Embryonic facial prominence (tissue), 1 donor: ENCODE measurements around the gene LDHAL6B.

Experiments
- DNase-seq: peaks from one replicate; pipeline ENCODE4 v3.0.0-alpha.2; 2016; ENCODE audit errors: extremely low spot score

LDHAL6B gene

DNA sequence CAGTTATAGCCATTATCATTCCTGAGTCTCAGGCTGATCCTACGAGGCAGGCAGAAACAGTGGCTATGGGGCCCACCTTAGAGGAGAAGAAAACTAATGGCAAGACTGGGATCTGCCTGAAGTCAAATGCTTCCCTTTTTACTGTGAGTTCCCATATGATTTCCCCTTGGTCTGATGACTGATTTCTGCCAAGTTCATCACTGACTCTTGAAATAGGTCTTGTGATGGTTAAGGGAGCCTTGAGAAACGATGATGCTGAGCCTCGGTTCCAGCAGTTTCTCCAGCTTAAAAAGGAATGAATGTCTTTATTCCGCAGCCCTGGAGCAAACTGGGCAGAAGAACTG is 29.4 kb upstream of the LDHAL6B start:
- no peak for DNase-seq

DNA sequence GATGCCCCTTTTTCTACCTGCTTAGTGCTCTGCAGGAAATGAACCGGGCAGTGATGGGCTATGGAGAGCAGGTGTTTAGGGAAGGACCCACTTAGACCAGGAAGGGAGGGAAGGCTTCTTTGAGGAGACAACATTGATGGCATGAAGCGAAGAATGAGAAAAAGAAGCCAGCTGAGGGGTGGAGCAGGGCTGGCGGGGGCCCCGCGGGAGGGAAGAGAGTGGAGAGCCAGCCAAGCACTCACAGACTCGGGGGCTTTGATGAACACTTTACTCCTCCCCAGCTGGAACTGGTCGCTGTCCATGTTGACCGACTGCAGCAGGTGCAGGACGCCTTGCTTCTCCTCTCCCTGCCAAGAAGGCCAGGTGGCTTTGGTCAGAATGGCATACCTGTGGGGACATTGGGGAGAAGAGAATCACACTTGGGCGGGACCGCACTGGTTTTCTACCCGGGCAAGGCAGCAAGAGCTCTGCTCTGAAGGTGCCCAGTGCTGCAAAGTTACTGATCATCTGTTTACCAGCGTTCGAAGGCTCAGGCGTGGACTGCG is 28.4 kb upstream of the LDHAL6B start:
- no peak for DNase-seq

DNA sequence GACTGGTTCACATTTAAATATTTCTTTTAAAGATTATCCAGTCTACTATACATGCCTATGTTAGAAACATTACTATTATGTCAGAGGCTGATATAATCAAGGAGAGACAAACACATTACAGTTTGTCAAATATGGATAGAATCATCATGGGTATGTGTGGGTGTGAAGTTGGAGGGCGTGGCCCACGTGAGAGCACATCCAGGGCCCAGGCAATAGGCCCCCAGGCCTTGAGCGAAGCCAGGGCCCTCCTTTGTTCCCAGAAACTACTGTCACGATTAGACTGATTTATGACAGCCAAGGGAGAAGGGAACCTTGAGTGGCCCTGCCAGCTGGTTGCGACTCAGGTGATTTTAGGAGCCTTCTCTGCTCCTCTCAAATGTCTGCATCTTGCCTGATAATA is 26.9 kb upstream of the LDHAL6B start:
- no peak for DNase-seq

DNA sequence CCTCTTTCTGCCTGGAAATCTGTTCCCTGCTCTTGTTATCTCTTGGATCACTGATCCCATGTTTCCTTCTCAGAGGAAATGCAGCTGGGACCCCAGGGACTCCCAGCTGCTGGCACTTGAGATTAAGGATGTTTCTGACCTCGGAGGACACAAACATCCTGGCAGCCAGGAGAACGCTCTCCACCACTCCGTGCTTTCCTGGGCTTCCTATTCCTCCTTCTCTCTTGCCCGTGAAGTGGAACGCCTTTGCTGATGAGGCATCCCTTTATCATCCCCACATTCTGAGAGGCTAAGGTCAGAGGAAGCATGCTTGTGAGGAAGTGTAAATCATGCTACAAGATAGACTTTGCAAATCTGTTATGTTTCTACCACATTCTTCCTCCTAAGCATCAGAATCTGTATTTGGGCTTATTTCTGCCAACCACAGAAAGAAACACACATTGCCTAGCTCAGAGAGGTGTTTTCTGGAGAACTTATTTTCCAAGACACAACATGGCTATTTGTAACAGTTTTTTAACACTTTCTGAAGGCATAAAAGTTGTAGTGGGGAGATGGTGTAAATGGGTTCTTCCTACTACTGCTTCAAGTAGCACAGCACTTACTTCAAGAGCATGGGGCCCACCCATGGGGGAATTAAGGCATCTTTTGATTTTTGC is 25.6 kb upstream of the LDHAL6B start:
- DNase-seq, result no peak

DNA sequence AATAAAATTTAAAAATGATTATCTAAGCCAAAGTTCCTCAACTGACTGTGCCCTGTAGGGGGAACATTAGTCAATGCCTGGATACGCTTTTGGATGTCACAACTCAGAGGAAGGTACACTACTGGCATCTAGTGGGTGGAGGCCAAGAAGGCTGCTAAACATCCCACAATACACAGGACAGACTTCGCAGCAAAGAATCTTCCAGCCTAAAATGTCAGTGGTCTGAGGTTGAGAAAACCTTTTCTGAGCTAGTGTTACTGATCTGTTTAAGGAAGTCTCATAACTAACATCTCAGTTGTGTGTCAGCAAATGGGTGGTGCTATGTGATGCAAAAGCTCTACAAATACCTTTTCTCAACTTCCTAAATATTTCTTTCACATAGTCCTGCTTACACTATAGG is 20.9 kb upstream of the LDHAL6B start:
- DNase-seq, result no peak

DNA sequence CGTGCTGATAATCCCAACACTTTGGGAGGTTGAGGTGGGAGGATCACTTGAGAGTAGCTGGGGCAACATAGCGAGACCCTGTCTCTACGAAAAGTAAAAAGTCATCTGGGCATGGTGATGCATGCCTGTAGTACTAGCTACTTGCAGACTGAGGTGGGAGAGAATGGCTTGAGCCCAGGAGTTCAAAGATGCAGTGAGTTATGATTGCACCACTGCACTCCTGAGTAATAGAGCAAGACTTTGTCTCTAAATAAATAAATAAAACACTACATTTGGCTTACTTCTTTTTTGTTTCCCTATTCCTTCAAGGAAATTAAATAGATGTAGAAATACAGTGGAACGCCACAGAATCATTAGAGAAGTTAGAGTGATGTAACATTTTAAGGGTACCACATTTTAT is 20.1 kb upstream of the LDHAL6B start:
- no peak for DNase-seq

DNA sequence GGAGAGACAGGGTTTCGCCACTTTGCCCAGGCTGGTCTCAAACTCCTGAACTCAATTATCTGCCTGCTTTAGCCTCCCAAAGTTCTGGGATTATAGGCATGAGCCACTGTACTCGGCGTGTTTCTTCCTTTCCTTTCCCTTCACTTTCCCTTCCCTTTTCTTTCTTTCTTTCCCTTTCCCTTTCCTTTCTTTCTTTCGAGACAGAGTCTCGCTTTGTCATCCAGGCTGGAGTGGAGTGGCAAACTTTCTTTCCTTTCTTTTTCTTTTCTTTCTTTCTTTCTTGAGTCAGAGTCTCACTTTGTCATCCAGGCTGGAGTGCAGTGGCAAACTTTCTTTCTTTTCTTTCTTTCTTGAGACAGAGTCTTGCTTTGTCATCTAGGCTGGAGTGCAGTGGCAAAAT is 17.4 kb upstream of the LDHAL6B start:
- no peak for DNase-seq

DNA sequence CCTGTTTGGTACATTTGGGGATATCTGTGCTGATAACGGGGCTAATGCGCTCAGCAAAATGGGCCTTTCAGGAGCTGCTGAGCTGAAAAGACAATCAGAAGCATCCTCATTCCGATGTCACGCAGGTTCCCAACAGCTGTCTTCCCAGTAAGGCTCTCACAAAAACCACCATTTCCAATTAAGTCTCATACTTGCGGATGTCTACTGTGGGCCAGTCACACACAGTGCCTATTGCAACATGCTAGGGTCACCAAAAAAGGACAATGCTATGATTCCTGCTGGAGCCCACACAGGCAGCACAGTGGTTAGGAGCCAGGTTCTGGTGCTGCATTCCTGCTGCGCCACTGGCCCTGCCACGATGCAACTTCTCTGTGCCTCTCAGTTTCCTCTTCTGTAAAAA is 16.4 kb upstream of the LDHAL6B start:
- no peak for DNase-seq

DNA sequence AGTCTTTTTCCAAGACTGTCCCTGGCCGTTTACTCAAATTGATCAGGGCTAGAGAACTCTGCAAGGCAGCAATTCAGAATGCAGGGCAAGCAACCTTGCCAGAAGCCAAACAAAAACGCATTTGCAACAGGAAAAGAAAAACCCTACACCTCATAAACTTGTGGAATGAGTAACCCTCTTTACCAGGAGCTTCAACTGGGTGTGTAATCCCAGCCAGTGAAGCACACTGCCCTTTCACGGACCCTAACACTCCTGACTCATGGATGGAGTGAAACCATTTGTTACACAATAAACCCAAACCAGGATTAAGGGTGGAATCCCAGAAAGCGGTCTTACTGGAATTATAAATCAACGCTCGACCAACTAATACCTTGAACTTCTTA is 14.8 kb upstream of the LDHAL6B start:
- DNase-seq, result no peak

DNA sequence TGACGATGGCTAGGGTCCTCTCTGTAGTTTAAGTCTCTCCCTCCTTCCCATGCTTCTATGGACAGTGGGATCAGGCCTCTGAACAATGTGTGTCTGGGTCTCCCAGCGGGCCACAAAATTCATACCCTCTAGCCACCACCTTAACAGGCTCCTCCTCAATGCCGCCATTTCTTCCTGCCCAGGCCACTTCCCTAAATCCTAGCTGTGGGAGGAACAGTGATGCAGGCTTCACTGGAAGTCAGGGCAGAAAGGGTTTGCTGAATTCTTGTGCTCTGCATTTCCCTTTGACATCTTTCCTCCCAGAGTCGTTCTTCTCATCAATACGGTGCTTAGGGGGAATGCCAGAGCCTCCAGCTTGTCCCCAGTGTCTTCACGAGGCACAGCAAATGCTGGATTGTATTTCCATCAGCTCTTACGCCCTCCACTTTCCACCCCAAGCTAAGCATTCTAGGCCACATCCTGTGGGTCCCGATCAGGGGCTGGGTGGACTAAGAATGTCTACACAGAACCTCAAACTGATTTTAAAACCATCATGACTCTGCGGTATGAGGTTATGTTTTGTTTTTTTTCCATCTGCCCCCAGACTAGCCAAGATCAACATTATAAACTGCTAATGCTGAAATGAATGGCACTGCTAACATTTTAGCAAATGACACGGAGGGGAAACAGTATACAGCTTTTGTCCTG is 11.9 kb upstream of the LDHAL6B start:
- DNase-seq, result no peak

DNA sequence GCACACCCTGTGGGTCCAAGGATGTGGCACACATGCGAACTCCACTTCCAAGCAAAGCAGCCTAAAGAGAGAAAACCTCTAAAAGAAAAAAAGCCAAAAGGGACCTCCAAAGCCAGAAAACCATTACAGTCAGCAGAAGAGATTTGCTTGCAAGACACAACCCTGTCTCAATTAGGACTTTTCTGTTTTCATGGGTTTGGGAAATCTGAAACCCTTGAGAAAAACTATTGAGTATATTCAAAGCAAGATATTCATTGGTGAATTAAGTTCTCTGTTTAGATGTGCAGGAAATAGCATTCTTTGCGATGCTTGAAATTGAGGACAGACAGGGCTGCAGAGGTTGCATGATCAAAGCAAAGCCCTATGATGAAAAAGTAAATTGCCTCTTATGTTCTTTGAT is 10.2 kb upstream of the LDHAL6B start:
- DNase-seq, result no peak

DNA sequence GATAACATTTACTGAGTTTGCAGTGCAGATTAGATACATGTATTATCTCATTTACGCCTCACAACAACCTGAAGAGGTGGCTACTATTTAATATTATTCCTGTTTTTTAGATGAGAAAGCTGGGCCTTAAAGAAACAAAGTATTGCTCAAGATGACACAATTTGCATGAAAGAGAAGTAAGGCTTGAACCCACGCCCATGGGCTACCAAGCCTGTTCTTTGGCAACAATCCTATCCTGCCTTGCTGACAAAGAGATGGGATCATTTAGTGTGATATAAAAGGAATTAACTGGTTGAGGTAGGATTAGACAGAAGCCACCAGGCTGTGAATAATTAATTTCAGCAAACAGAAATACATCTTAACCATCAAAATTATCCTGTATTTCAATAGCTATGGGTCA is 9.2 kb upstream of the LDHAL6B start:
- no peak for DNase-seq

DNA sequence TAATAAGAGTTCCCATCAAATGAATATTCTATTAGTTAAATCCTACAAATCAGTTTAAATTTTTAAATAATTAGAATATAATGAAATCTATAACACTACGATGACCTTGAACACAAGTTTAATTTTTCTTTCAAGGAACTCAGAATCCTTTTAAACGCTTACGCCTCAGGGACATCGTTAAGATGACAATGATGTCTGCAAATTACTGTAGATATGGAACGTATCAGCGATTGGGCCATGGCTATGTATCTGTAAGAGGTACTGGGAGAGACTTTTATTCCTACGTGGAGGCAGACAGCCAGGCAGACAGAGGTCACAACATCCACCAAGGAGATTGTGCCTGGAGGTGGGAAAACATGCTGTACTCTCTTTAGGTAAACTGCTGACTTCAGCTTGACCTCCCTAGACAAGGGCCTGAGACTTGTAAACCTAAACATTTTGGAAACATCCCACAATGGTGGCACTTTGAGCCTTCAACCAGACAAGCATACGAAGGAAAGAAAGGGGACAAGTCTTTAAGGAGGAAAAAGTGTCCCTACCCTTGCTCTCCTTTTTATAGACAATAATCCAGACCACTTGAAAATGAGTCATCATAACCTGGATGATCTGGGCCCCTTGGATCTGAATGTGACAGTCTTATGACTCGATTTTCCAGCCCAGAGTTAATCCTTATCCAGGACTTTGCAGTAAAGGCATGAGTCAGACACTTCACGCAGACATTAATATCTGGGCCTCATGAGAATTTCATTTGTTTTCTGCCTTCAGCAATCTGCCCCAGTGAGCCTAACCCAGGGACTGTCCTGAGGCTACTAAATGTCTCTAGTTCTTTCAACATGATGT is 6.8 kb upstream of the LDHAL6B start:
- DNase-seq, result no peak

DNA sequence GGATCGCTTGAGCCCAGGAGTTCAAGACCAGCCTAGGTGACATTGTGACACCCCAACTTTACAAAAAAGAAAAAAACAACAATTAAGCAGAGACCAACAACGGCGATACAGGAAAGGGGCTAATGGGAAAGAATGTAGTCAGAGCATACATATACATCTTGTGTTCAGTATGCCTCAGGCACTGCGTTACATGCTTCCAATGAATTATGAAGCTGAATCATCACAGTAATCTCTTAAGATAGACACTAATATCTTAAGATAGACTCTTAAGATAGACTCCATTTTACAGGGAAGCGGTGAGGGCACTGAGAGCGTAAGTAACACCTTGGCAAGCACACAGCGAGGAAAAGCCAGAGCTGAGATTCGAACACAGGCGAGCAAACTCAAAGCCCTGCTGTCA is 6.1 kb upstream of the LDHAL6B start:
- no peak for DNase-seq

DNA sequence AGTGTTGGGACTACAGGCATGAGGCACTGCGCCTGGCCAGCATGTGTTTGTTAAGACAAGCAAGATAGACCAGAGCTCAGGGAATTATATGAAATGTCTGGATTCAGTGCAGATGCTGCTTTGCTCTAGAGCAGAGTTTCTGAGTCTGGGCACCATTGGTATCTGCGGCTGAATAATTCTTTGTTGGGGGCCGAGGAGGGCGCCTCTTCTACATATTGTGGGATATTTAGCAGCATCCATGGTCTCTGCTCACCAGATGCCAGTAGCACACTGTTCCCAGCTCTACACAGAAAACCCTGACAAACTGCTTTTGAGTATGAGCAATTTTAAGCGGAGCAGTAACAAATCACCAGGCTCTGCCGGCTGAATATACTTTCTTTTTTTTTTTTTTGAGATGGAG is 3.6 kb upstream of the LDHAL6B start:
- DNase-seq, result no peak

DNA sequence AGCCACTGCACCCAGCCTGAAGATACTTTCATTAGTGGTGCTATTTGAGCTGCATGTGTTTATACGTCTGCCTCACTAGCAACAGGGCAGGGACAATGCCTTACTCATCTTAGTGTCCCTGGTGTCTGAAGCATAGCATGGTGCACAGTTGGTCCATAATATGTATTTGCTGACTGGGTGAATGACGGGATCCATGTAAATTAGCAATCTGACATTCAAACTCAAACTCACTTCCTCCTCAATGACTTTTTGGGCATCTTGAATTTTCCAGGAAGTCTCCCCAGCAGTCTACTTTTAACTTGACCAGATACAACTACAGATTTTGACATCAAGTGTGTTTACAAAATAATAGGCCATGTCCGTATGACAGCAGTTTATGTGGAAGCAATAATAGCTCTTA is 3.0 kb upstream of the LDHAL6B start:
- no peak for DNase-seq

DNA sequence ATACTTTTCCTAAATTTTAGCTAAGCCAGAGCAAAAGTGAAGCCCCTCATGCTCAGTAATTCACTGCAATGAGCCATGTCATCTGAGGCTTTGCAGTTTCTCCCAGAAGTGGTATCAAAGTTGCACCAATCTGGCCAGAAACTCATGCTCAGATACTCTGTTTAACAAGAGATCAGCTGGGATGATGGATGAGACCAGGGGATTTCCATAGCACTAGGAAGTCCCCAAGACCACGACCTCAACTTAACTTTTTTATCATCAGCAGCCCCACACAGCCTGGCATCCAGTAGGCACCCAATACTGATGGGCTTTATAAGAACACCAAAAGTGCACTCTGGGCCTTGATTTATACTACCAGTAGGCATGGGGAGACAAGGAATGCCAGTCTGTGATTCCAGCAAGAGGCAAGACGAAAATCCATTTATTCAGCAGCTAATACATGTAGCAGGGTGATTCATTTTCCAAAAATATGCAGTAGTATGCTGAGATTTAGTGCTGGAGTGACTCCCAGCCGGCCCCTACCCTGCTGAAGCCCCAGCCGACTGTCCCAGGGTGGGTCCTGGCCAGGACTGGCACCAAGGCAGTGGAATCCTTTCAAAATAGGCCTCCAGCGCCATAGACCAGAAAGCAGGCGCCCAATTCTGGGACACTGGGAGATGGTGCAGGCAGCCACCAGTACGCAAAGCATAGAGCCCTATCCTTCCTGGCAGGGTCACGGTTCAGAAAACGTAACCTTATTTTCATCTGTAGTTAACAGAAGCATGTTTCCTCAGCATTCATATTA is 612 bp upstream of the LDHAL6B start:
- DNase-seq, result no peak

DNA sequence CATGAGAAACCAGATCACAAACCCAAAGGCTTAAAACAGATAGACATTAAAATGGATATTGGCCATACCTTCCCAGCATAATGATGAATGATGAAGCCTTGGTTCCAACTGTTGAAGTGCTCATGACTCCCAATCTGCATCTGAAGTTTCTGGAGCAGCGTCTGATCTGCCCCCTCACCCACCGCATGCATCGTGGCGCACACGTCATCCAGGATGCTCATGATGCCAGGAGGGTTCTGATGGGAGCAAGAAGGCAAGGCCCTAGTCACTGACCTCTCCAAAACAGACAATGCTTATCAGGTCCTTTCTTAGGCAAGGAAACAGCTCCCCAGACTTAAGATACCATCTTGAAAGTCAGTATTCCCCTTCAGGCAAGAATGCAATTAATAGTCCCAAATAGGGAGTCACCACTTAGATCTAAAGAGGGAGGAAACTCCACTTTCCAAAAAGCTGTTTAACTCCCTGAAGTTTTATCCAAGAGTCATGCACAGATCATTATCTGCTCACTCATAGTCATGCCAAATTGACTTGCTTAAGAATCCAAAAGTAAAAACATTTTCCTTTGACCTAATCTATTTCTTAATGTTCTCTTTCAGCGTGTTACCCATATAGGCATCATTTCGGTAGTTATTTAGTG is 2.1 kb downstream of the LDHAL6B start:
- DNase-seq, result no peak

DNA sequence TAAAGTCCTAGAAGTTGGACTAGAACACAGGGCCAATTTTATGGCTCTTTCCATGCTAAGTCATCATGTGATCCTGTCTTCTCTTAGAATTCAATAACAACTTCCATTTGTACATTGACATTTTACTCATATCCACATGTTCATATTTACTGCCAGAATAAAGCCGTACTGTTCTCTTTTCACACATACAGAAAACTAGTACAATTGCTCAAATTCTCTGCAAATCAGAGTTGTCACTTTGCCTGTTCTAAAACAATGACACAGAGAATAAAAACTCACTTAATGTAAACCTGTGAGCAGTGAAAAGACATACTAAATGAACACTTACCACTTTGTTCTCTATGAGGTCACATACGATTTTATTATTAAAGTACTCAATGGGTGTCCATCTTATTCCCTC is 3.5 kb downstream of the LDHAL6B start:
- DNase-seq, result no peak

DNA sequence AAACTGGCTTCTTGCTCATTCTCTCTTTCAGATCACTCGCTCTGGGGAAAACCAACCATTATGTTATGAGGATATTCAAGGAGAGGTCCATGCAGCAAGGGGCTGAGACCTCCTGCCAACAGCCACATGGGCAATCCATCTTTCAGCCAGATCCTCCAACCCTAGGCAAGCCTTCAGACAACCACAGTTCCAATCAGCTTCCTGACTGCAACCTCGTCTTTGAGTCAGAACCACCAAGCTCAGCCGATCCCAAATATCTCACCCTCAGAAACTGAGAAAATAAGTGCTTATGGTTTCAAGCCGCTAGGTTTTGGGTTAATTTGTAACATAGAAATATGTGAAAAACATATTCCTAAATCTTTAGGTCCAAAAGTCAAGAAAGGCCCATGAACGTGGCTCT is 10.3 kb downstream of the LDHAL6B start:
- DNase-seq, result no peak

DNA sequence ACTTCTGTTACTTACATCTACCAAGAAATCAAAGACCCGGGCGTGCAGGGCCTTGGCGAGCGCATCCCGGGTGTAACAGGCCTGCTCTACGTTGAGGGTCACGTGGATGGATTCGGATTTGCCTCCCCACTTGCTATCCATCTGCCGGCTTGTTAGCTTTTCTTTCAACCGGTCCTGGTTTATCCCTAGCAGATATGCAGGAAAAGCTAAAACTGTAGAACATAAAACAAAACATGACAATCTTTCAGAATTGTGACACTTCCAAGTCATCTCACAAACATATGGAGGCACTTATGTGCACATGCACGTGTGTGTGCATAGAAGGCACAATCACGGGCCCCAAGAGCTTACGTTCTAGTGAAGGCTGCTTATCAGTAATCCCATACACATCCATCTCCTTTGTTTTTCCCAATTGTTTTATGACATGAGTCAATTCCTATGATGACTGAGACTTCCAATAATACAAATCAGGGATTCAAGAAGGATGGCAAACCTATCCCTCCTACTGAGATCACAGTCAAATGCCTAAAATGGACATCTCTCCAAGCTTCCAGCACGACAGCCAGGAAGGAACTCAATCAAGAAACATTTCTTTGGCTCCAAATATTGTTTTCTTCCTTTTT is 11.3 kb downstream of the LDHAL6B start:
- DNase-seq, result no peak
